Endometrial microvascular endothelial cells (primary cell): ENCODE data around the gene ZNF473. TPM values are rescaled to one million over a fixed set of nuclear protein-coding genes. Genes with fewer than 3 reads are reported as not detected.
"Not testable (repeated sequence)": the region's sequence is repeated elsewhere in the genome, so short reads cannot be mapped to it uniquely, and the experiment has no call there.

Experiments
- in situ Hi-C: cut with HindIII; loops from 2 replicates; pipeline ENCODE4 v1.10.0; 2017; ENCODE audit warnings: low sequenced_read_pairs, low pct_unique_long_range_greater_than_20kb; ENCODE audit errors: inconsistent ontology term
- total RNA-seq: library from RNA; depleted of rRNA; stranded (reverse); fragments of >200 nt; gene quantifications from one replicate; pipeline ENCODE4 v1.2.3, GENCODE V29; 2015; ENCODE audit errors: inconsistent ontology term

ZNF473 gene
- total RNA-seq, 1 donor from 2014 or later = 8.0 TPM

GRCh38 chr19:50079014-50079413 is 53.2 kb downstream of the ZNF473 start:
- in situ Hi-C loops = not testable (repeated sequence)

- in situ Hi-C loops = not testable (repeated sequence)
Observed at GRCh38 chr19:50084440-50084839, 58.6 kb downstream of the ZNF473 start.

GRCh38 chr19:50087153-50087552 is 61.3 kb downstream of the ZNF473 start:
- in situ Hi-C loops = not testable (repeated sequence)

GRCh38 chr19:50090706-50091105 is 64.9 kb downstream of the ZNF473 start:
- in situ Hi-C loops = not testable (repeated sequence)

- in situ Hi-C loops = not testable (repeated sequence)
Observed at GRCh38 chr19:50091786-50092185, 66.0 kb downstream of the ZNF473 start.

GRCh38 chr19:50092597-50092996 is 66.8 kb downstream of the ZNF473 start:
- in situ Hi-C loops = not testable (repeated sequence)

- in situ Hi-C loops = not testable (repeated sequence)
Observed at GRCh38 chr19:50097884-50098283, 72.1 kb downstream of the ZNF473 start.

GRCh38 chr19:50098892-50099291 is 73.1 kb downstream of the ZNF473 start:
- in situ Hi-C loops = not testable (repeated sequence)

GRCh38 chr19:50099696-50100095 is 73.9 kb downstream of the ZNF473 start:
- in situ Hi-C loops = not testable (repeated sequence)

- in situ Hi-C loops = not testable (repeated sequence)
Observed at GRCh38 chr19:50100946-50101345, 75.1 kb downstream of the ZNF473 start.

Other genes starting within 250 kb of the ZNF473 start
- gene FUZ, start 212.7 kb upstream of the ZNF473 start, total RNA-seq = 10.6 TPM
- 31.7 TPM for gene MED25, start 207.7 kb upstream of the ZNF473 start, total RNA-seq
- 59.8 TPM for gene PTOV1, start 174.8 kb upstream of the ZNF473 start, total RNA-seq
- 50.6 TPM for gene PNKP, start 158.4 kb upstream of the ZNF473 start, total RNA-seq
- 23.1 TPM for gene AKT1S1, start 148.7 kb upstream of the ZNF473 start, total RNA-seq
- gene TBC1D17, start 148.3 kb upstream of the ZNF473 start, total RNA-seq = 12.6 TPM
- 1.2 TPM for gene IL4I1, start 129.1 kb upstream of the ZNF473 start, total RNA-seq
- gene ATF5, start 96.8 kb upstream of the ZNF473 start, total RNA-seq = 26.7 TPM
- 87.8 TPM for gene NUP62, start 96.5 kb upstream of the ZNF473 start, total RNA-seq
- gene SIGLEC11, start 64.8 kb upstream of the ZNF473 start, total RNA-seq = not detected
- 44.6 TPM for gene VRK3, start 633 bp upstream of the ZNF473 start, total RNA-seq
- gene IZUMO2, start 137.3 kb downstream of the ZNF473 start, total RNA-seq = not detected
- not detected for gene MYH14, start 177.6 kb downstream of the ZNF473 start, total RNA-seq